Stimulated activated CD4-positive, alpha-beta T cell treated with anti-CD3 and anti-CD28 coated beads, Interleukin-1b, Interleukin-23, amount 100 ng/mL, for 24 hours (primary cell): ENCODE measurements around the gene PRKG1.
"Not testable (repeated sequence)": the region's sequence is repeated elsewhere in the genome, so short reads cannot be mapped to it uniquely, and the experiment has no call there.

Source experiments
- DNase-seq, 4 experiments: peaks; one replicate each; pipeline ENCODE4 v3.0.0-alpha.2; 2020; ENCODE audit warnings: low read depth in 4 of 4, low spot score in 1 of 4

PRKG1 gene

DNA sequence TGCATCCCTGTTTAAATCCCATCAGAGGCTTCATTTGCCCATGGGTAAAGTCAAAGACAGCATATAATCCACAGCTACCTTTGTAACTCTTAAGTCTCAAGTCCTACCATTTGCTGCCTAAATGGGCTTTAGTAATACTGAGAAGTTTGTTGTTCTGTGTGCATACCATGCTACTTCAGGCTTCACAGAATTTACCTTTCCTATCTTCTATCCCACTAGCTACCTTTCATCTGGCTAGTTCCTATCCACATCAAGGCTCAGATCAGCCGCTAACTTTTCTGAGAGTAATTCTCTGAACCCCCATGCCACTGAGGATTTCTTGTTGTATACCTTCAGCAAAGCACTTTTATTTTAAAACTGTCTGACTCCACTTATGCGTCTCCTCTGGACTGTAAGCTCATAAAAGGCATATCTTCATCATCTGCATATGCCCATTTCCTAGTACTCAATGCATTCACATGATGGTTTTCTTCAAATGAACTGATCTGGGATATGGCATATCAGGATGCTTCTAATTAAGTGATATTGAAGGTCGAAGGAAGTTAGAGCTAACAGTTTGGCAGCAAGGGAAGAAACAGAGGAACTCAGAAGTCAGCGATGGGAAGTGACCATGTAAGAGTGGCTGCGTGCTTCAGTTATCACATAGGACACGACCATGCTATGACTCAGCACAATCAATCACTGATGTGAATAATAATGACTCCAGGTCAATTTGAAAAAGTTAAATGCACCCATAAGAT lies 955.9 kb downstream of the PRKG1 start:
- DNase-seq: no peak

DNA sequence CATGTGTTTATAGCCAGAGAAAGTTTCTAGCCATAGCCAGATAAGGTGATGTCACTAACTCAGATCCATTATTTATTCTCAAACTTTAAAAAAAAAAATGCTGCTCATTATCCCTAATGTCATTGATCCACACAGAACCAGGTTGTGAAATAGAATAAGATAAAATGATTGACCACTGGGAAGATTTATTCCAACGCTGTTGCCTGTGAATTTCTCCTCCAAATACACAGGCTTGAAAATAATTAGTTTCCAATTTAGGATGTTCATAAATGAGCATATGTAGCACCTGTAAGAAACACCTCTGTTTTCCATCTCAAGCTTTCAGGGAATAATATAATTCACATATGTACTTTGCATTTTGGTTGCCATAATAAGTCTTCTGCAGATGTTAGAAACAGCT lies 956.7 kb downstream of the PRKG1 start:
- DNase-seq: no peak

DNA sequence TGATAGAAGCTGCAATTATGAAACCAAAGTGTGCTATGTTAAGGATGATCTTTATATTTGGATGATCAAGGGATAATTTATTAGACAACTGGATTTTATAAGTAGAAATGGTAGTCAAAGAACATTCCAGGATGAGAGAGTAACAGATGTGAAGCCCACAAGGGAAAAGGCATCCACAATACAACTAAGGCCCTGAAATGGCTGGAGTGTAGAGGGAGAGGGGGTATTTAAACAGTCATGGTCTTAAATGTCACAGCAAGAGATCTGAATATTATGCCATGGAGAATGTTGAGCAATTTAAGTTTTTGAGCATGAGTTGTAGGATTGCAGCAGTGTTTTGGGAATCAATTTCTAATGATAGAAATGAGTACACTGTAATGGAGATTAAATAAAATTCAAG lies 957.5 kb downstream of the PRKG1 start:
- no peak for DNase-seq

DNA sequence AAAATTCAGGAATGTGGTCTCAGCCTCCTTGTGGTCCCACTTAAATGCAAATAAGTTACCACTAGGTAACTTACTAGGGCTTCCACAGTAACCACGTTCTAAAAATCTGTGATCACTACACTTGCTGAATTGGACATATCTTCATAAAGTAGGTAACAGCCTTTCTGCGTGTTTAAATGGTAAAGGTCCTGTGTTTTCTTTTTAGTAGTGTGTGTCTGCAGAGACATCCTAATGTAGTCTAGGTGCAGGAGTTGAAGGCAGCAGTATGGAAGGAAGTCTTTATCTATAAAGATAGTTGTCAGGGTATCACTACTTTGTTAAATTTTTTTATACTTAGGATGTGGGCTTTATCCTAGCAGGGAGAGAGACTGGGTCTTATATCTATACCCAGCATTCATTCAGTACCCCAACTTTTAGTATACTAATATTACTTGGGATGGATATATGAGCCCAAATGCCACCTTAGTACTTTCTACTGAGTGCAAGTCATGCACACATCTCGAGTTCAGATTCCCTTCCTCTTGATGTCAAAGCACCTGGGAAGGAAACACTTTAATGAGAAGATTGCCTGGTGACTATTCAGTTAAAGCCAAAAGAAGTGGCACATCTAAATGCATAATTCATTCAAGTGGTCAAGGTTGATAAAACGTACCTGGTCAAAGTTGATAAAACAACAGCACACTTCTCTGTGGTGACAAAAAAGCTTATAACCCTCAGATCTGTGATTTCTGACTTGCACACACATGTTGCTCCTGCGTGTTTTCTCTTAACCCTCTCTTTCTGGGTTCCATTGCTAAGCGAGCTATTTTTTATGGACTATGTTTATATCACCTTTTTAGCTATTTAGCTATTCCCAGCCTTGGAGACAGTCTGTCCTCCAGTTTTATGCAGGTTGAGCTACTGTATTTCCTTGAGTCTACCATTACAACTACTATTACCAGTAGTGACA lies 958.7 kb downstream of the PRKG1 start:
- no peak for DNase-seq

DNA sequence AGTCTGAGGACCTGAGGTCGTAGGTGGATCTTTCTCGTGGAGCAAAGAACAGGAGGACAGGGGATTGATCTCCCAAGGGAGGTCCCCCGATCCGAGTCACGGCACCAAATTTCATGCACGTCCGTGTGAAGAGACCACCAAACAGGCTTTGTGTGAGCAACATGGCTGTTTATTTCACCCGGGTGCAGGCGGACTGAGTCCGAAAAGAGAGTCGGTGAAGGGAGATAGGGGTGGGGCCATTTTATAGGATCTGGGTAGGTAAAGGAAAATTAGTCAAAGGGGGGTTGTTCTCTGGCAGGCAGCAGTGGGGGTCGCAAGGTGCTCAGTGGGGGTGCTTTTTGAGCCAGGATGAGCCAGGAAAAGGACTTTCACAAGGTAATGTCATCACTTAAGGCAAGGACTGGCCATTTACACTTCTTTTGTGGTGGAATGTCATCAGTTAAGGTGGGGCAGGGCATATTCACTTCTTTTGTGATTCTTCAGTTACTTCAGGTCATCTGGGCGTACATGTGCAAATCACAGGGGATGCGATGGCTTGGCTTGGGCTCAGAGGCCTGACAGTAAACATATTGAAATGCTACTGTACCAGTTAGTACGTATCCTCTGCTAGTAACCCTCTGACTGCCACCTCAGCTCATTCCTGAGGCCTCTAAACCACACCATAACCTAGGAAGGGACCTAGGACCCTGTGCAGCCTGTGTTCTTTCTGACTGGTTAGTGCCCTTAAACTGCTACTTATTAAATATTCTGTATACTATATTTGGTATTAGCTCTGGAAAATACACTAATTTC lies 964.9 kb downstream of the PRKG1 start:
- DNase-seq: not testable (repeated sequence)

DNA sequence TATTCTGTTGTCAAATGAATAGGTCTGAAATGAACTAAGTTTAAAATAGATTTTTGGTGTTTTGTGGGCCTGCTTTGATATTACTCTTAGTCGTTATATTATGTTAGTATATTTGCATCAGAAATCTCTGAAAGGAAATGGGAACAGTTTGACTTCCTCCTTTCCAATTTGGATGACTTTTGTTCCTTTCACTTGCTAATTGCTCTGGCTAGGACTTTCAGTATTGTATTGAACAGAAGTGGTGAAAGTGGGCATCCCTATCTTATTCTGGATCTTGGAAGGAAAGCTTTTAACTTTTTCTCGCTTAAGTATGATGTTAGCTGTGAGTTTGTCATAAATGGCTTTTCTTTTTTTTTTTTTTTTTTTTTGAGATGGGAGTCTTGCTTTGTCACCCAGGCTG lies 966.2 kb downstream of the PRKG1 start:
- DNase-seq: no peak

DNA sequence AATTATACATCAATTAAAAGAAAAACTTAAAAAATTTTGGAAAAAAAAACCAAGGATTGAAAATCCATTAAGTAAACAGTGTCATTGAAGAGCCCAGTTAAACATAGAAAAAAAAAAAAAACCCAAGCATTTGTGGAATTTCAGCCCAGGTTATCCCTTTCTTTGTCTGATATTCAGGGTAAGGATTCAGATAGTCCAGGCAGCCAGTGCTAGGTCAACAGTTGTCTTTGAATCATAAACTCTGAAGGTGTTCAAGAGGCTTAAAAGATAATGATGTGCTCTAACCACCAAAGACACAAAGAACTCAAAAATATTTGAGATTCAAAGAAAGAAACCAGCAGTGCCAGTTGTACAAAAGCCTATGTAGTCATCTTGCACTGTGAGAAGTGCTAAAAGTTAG lies 969.5 kb downstream of the PRKG1 start:
- DNase-seq: no peak

DNA sequence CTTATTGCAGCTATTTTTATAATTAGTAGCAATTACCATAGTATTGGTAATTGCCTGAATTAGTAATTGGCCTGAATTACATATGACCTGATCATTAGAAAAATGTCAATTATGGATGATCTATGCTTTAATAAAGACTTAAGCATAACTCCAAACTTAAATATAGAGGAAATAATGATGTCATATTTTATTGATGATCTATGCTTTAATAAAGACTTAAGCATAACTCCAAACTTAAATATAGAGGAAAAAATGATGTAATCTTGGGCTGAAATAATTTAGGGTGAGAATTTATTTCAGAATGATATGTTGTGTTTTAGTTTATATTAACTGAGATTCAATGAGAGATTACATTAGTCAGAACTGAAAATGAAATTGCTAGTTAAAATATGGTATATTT lies 973.8 kb downstream of the PRKG1 start:
- DNase-seq: no peak

DNA sequence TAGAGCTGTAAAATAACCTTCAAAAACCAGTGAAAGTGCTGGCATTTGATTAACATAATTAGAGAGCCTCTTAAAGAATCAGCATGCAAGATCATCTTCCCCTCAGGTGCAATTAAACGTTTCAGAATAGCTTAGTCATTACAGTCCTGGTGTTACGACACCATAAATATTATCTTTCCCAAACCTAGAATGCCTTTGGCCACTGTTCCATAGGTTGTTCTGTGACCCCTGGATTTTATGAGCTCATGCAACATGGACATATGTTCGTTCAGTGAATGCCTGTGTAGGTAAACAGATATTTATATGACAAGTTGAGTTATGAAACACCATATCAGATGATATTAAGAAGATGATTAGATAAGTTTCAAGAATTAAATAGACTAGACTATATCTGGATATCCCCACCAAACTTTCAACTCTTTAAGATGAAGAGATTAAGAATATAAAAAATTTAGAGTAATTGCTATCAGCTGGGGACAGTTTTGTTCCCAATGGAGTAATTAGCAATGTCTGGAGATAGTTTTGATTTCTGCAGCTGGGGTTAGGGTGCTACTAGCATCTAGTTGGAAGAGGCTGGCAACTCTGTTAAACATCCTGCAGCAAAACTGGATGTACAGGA lies 976.3 kb downstream of the PRKG1 start:
- DNase-seq: no peak

DNA sequence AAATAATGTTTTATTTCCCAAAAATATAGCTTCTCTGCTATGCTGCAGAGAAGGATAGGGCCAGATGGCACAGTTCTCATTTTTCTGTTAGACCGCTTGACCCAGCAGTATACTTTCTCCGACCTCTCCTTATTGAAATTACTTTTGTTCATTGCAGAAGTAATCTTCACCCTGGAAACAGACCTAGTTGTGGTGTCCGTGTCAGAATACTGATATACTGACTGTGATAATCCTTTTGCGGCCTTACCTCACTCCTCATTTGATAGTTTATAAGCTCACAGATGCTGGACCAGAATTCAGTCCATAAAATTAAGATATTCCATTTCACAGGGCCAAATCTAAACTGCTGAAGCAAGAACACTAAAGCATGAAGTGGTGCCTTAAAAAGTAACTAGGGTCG lies 979.2 kb downstream of the PRKG1 start:
- DNase-seq: no peak

DNA sequence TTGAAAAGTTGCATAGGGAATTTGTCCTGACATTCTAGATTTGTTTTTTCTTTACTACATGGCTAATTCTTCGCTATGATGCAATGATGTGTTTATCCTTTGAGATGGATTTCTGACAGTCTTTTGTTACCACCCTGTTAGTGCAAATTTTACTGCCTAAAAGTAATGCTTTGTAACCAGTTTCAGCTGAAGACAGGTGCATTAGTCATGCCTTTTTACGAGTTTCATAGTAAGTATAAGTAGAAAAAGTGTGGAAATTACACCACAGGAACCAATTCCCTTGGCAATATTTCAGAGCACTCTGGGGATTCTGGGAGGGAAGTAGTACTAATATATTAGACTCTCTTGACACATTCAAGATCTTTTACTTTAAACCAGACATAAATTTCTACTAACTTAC lies 982.0 kb downstream of the PRKG1 start:
- DNase-seq: no peak

DNA sequence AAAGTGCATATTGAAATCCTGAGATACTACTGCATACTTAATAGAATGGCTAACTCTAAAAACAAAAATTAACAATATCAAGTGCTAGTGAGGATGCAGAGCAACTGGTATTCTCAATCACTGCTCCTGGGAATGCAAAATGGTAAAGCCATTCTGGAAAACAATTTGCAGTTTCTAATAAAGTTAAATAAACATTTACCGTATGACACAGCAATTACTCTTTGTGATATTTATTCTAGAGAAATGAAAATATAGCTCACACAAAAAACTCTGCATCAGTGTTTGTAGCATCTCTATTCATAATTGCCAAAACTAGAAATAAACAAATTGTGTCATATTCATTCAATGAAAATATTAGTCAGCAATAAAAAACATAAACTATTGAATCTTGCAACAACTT lies 984.8 kb downstream of the PRKG1 start:
- no peak for DNase-seq

DNA sequence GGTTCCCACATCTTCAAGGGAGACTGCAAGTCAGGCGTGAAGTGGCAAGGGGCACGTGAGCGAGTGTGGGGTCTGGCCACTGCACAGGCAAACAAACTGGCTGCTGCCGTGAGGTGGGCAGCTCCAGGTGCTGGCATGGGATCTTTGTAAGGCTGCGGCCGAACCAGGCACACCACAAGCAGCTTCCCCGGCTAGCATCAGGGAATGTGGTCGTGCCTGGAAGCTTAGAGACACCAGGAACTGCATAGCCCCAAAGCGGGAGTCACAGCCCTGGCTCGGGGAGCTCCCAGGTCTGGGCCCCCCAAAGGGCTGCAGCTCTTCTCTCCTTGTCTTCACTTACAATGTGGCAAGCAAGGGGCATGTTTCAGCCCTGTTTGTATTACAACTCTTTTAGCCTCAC lies 988.9 kb downstream of the PRKG1 start:
- DNase-seq: no peak

DNA sequence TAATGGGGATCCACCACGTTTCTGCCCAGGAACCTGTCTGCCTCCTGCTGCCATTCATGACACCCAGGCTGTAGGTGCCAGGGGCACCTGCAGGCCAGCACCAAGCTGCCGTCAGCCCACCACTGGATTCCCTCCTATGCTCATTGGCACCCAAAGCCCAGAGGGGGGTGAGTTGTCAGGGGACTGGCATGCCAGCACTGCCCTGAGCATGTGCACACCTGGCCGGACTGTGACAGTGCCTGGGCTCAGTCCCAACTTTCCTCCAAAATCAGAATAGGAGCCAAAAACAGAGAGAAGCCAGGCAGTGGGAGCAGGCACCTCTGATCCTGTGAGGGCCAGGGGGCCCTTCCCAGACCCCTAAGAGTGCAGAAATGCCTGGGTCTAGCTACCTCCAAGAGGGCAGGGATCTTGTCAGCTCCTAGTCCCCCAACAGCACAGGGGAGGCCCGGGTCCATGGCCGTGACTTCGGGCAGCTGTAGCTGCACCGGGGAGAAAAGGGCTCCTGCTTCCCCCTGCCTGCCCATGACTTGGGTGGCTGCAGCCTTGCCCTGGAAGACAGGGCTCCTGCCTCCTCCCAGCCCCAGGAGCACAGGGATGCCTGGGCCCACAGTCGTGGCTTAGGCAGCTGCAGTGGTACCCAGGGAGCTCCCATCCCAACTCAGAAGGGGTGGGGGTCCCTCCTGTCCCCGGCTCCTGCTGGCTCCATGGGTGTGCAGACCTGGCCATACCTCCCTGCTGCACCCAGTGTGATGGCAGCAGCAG lies 990.0 kb downstream of the PRKG1 start:
- DNase-seq: no peak

DNA sequence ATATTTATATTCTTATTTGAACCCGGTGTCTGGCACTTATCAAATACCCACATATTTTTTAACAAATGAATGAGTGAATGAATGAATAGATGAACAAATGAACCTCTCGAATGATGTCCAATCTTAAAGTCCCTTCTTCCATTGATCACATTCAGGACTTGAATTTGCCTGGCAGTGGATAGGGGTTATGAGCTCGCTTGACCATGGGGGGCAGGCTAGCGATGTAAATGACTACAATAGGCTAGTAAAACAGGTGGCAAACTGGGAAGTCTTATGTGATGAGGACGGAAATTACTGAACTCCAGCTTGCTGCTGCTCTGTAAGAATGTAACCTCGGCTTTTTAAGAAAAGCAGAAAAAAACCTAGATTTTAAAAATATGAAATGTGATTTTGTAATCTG lies 992.1 kb downstream of the PRKG1 start:
- no peak for DNase-seq

DNA sequence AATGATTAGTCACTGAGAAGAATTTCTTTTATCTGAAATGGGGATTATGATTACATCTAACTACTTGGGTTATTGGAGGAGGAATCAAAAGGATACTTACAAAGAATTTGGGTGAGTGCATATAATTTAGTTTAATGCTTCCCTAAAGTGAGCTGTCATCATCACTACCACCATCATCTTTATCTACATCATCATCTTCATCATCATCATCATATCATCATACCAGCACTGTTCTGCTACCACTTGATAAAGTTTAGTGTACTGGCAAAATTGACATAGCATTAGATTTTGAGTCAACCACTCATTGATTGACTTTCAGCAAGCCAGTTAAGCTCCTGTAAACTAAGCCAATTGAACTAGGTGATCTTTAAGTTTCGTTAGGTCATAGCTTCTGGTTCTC lies 994.2 kb downstream of the PRKG1 start:
- DNase-seq: no peak

DNA sequence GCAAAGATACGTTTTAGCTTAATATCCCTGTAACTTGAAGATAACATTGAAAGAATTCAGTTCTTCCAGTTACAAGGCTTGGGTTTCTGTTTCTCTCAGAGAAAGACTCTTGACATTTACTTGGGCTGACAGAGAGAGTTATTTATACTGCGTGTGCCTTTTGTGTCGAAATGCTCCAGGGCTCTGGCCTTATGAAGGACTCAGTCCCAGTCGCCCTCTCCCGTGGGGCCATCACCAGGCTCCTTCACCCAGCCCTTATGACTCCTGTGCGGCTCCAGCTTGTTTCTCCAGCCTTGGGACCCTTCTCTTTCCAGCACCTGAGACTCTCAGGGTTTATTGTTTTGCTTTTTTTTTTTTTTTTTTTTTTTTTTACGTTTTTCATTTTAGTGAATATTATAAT lies 997.5 kb downstream of the PRKG1 start:
- DNase-seq: no peak

DNA sequence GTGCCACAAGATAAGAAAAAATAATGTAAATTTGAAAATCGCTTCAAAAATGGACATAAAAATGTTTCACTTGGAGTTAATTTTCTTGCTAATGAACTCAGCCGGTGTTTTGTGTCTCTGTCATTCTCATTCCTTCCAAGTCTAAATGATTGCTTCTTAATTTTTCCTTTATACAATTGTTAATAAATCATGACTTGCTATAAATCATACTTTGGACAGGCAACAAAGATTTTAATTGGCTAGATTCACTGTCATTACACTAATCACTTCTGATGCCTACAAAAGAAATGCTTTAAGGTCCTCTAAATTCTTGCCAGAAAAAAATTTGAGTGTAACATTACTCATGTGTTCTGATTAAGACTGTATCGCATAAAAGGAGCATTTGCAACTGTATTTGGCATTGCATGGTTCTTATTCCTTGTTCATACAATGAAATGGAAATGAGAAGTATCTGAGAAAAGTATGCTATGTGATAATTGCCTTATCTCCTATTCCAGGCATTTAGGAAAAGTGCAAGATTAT lies 1000.3 kb downstream of the PRKG1 start:
- no peak for DNase-seq

DNA sequence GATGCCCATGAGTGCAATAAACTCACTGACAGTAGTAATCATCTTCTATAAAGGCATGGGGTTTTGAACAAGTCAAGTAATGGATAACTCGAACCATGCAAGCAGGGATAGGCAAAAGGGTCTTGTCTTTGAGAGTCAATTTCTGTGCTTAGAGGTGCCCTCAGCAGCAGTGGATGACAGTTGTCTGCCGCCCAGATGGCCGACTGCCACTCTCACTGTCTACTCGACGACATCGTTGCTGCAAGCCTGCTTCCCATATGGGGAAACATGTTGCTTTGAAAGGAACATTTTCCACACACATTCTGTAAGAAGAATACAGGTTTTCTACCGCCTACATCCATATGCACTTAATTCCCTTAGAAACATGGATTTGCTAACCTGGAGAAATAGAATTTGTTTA lies 1003.5 kb downstream of the PRKG1 start:
- no peak for DNase-seq

DNA sequence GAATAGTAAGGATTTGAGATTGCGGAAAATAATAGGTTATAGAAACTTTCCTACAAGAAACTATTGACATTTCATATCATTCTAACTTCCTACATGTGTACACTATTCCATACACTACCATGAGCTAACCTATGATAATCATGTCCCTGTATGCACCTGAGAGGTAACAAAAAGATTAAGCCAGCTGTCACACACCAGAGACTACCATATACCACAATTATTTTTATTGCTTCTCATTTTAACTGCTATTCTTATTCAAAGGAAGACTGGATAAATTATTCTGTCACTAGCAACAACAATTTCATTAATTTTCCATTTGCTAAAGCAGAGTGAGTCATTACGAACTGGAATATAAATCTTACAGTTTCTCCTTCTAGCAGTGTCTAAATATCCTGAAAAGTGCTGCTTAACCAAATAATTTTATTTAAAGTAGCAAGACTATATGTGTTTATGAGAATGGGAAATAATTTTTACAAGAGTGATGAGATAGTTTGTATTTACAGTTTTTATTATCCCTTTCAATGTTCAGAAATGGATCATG lies 1004.2 kb downstream of the PRKG1 start:
- no peak for DNase-seq
